ENCODE data around the gene IQCH.

Gene IQCH

DNA sequence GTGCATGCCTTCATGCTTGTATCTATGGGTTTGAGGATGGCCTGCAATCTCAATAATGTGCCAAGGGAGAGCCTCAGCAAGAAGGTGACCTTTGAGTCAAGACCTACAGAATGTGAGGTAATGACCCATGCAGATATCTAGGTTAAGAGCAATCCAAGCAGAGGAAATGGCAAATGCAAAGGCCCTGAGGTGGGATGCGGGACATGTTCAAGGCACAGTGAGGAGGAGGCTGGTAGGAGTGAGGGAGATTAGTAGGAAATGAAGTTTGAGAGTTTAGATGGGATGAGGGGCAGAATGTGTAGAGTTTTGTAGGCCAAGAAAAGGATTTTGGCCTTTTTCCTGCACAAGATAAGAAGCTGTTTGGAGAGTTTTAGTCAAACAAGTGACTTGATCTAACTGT is 283.2 kb downstream of the IQCH start:
- TF ChIP-seq SUZ12 (IDR thresholded peaks at IDR 0.05; ENCODE audit: extremely low read depth, insufficient read depth, insufficient read length) = no peak
- TF ChIP-seq ZNF274 (IDR thresholded peaks at IDR 0.05; ENCODE audit: low read depth, low read length) = no peak
- Histone ChIP-seq H3K4me3 (ENCODE audit: insufficient read length, low read depth) (no peak overlapping the region), H3K9me3 (ENCODE audit: insufficient read depth, low read length) (no peaks in the 10 kb centered on the region), H3K27me3 (ENCODE audit: insufficient read depth, insufficient read length) (no peaks in the 10 kb centered on the region), H3K4me1 (ENCODE audit: insufficient read depth, insufficient read length) (no peaks in the 10 kb centered on the region), H3K36me3 (ENCODE audit: insufficient read depth, insufficient read length, low read length) (no peaks in the 10 kb centered on the region), H3K9ac (ENCODE audit: insufficient read length, low read depth) (no peak overlapping the region)
- DNase-seq (ENCODE audit: low read depth, low spot score) = no peak

DNA sequence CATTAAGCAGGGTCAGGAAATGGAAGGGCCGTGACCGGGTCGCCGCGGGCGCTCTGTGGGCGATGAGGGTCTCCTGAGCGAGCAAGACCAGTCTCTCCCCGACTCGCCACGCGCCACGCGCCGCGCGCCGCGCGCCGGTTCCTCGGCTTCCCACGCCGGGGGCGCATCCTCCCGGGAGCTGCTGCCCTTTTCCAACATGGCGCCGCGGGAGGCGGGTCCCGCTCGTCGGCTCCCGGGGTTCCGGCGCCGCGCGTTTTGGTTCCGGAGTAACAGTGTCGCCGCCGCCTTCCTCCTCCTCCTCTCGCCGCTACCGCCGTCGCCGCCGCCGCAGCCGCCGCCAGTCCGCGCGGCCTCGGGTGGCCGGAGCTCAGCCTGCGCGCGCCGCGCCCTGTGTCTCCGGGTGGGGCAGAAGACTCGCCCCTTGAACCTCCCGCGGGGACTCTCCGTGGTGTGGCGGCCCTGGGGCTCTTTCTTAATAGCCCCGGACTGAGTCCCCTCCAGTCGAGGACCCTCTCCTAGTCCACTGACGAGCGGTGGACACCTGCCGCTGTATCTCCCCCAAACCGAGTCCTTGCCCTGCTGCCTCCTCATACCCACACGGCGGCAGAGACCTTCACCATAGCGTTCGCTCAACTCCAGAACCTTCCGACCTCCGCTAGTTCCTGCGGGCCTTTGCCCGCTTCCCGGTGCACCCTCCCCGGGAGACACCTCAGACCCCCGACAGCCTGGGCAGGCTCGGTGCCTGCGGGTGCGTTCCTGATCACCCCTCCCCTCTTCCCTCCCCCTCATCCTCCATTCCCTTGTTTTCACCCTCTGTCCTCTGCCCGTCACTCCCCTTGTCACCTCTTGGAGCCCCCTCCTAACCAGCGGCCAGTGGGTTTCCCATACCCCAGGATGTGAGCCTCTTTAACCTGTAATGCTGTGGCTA is 288.1 kb downstream of the IQCH start, which contains the start of gene MAP2K5:
TSS of gene MAP2K5 (plus strand) at position 284 of the 928 bp plus-strand sequence. CDS start at position 917, 633 bp downstream.
- no peak for DNase-seq (ENCODE audit: low read depth, low spot score)
- Histone ChIP-seq H3K9me3 (ENCODE audit: insufficient read depth, low read length) (no peaks in the 10 kb centered on the region), H3K4me3 (ENCODE audit: insufficient read length, low read depth) (peak within 1 kb of the TSS; percentile 72), H3K9ac (ENCODE audit: insufficient read length, low read depth) (peak within 1 kb of the TSS; percentile 92), H3K4me1 (ENCODE audit: insufficient read depth, insufficient read length) (peaks cover 4% of the 10 kb centered on the region), H3K27me3 (ENCODE audit: insufficient read depth, insufficient read length) (no peaks in the 10 kb centered on the region), H3K36me3 (ENCODE audit: insufficient read depth, insufficient read length, low read length) (peaks cover 9% of the 10 kb centered on the region)
- TF ChIP-seq YY1 (IDR thresholded peaks at IDR 0.05; ENCODE audit: insufficient read depth, insufficient read length) (peak; percentile 91), ZNF274 (IDR thresholded peaks at IDR 0.05; ENCODE audit: low read depth, low read length) (no peak)

DNA sequence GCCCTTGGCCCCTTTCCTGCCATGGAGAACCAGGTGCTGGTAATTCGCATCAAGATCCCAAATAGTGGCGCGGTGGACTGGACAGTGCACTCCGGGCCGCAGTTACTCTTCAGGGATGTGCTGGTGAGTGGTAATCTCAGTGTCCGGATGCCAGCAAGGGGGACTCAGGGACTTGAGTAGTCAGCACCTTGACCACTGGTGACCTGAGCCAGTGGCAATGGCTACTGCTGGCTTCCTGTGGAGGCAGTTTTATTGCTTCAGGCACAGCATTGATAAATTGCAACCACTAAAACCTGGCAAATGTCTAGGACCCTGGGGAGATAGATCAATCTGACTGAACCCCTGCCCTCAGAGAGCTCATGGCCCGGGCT is 288.7 kb downstream of the IQCH start:
- no peaks in the 10 kb centered on the region for H3K9me3 ChIP-seq (ENCODE audit: insufficient read depth, low read length)
- no peak for DNase-seq (ENCODE audit: low read depth, low spot score)
- H3K4me3 ChIP-seq (ENCODE audit: insufficient read length, low read depth) = peak overlapping the region; percentile 72
- no peaks in the 10 kb centered on the region for H3K27me3 ChIP-seq (ENCODE audit: insufficient read depth, insufficient read length)
- TF ChIP-seq YY1 (IDR thresholded peaks at IDR 0.05; ENCODE audit: insufficient read depth, insufficient read length) (no peak), ZNF274 (IDR thresholded peaks at IDR 0.05; ENCODE audit: low read depth, low read length) (no peak), SUZ12 (IDR thresholded peaks at IDR 0.05; ENCODE audit: extremely low read depth, insufficient read depth, insufficient read length) (no peak)
- H3K9ac ChIP-seq (ENCODE audit: insufficient read length, low read depth) = peak overlapping the region; percentile 92
- peaks cover 9% of the 10 kb centered on the region for H3K36me3 ChIP-seq (ENCODE audit: insufficient read depth, insufficient read length, low read length)
- peaks cover 4% of the 10 kb centered on the region for H3K4me1 ChIP-seq (ENCODE audit: insufficient read depth, insufficient read length)

DNA sequence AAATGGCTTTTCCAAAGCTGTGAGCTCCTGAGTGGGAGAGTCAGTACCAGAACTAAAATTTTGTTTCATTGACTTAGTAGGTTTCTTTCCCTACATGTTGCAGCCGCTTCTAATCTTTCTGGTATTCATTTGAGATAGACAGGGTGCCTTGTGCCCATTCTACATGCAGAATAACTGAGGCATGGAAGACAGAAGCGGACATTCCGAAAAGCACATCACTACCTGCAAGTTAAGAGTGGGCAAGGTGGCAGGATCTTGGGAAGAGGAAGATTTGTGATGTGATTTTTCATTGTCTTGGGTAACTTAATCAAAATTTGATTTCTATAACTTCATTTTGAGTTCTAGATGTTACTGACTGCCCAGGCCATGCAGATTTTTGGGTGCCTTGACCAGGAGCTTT is 289.9 kb downstream of the IQCH start:
- no peak overlapping the region for H3K9ac ChIP-seq (ENCODE audit: insufficient read length, low read depth)
- TF ChIP-seq YY1 (IDR thresholded peaks at IDR 0.05; ENCODE audit: insufficient read depth, insufficient read length) = no peak
- TF ChIP-seq ZNF274 (IDR thresholded peaks at IDR 0.05; ENCODE audit: low read depth, low read length) = no peak
- no peak for TF ChIP-seq SUZ12 (IDR thresholded peaks at IDR 0.05; ENCODE audit: extremely low read depth, insufficient read depth, insufficient read length)
- H3K4me3 ChIP-seq (ENCODE audit: insufficient read length, low read depth) = no peak overlapping the region
- no peak for DNase-seq (ENCODE audit: low read depth, low spot score)
- no peaks in the 10 kb centered on the region for H3K27me3 ChIP-seq (ENCODE audit: insufficient read depth, insufficient read length)
- no peaks in the 10 kb centered on the region for H3K9me3 ChIP-seq (ENCODE audit: insufficient read depth, low read length)
- H3K36me3 ChIP-seq (ENCODE audit: insufficient read depth, insufficient read length, low read length) = peaks cover 9% of the 10 kb centered on the region
- peaks cover 4% of the 10 kb centered on the region for H3K4me1 ChIP-seq (ENCODE audit: insufficient read depth, insufficient read length)

DNA sequence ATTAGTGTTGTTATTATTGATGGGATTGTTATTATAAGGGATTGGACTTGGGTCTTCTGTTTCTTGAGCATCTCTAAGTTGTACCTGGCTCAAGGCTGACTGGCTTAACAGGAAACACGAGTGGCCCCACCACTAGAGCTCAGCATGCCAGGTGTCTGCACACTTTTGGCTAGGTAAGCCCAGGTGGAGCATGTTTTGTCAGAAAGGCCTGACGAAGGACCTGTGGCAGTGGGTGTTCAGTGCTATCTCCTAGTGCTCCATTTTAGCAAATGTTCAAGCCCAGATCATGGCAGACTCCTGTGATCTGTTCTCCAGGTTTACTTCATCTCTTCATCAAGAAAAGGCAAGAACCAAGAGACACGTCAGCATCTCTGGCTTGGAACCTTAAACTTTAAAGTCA is 291.3 kb downstream of the IQCH start:
- TF ChIP-seq SUZ12 (IDR thresholded peaks at IDR 0.05; ENCODE audit: extremely low read depth, insufficient read depth, insufficient read length) (no peak), ZNF274 (IDR thresholded peaks at IDR 0.05; ENCODE audit: low read depth, low read length) (no peak), YY1 (IDR thresholded peaks at IDR 0.05; ENCODE audit: insufficient read depth, insufficient read length) (no peak)
- DNase-seq (ENCODE audit: low read depth, low spot score) = no peak
- peaks cover 9% of the 10 kb centered on the region for H3K36me3 ChIP-seq (ENCODE audit: insufficient read depth, insufficient read length, low read length)
- no peaks in the 10 kb centered on the region for H3K9me3 ChIP-seq (ENCODE audit: insufficient read depth, low read length)
- H3K4me1 ChIP-seq (ENCODE audit: insufficient read depth, insufficient read length) = peaks cover 4% of the 10 kb centered on the region
- H3K9ac ChIP-seq (ENCODE audit: insufficient read length, low read depth) = no peak overlapping the region
- no peaks in the 10 kb centered on the region for H3K27me3 ChIP-seq (ENCODE audit: insufficient read depth, insufficient read length)
- H3K4me3 ChIP-seq (ENCODE audit: insufficient read length, low read depth) = no peak overlapping the region

DNA sequence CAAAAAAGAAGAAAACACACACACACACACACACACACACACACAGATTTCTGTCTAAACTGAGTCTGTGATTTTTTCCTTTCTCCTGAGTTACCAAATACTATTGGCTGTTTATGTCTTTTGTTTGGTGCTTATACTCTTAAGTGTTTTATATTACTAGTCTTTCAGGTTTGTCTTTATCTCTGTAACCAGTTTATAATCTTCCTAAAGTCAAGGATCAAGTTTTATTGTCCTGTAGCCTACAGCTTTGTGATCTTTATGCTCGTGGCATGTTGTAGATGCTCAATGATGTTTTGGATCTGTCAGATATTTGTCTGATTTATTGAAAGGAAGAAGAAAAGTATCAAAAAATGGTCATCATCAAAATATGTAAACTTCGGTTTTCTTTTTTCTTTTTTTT is 292.5 kb downstream of the IQCH start:
- peaks cover 4% of the 10 kb centered on the region for H3K4me1 ChIP-seq (ENCODE audit: insufficient read depth, insufficient read length)
- H3K27me3 ChIP-seq (ENCODE audit: insufficient read depth, insufficient read length) = no peaks in the 10 kb centered on the region
- TF ChIP-seq SUZ12 (IDR thresholded peaks at IDR 0.05; ENCODE audit: extremely low read depth, insufficient read depth, insufficient read length) = no peak
- no peak for TF ChIP-seq YY1 (IDR thresholded peaks at IDR 0.05; ENCODE audit: insufficient read depth, insufficient read length)
- no peak for TF ChIP-seq ZNF274 (IDR thresholded peaks at IDR 0.05; ENCODE audit: low read depth, low read length)
- no peaks in the 10 kb centered on the region for H3K9me3 ChIP-seq (ENCODE audit: insufficient read depth, low read length)
- no peak for DNase-seq (ENCODE audit: low read depth, low spot score)
- no peak overlapping the region for H3K9ac ChIP-seq (ENCODE audit: insufficient read length, low read depth)
- H3K4me3 ChIP-seq (ENCODE audit: insufficient read length, low read depth) = no peak overlapping the region
- peaks cover 17% of the 10 kb centered on the region for H3K36me3 ChIP-seq (ENCODE audit: insufficient read depth, insufficient read length, low read length)

DNA sequence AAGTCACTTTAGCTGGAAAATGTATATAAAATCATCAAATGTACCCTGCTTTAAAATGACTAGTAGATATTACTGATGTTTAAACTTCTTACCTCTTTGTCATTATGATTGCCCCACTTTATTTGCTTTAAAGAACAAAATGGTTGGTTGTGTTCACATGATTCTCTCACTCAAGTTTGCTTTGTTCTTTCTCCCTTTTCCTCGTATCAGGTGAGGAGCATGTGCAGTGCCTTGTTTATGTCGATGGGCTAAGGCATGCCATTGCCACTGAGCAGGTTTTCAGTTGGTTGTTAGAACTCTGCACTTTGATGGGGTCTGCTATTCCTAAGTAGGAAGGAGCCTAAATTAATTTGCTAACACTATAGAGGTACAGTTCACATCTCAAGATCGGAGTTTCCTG is 293.2 kb downstream of the IQCH start:
- no peak overlapping the region for H3K9ac ChIP-seq (ENCODE audit: insufficient read length, low read depth)
- no peak for TF ChIP-seq SUZ12 (IDR thresholded peaks at IDR 0.05; ENCODE audit: extremely low read depth, insufficient read depth, insufficient read length)
- no peak for TF ChIP-seq ZNF274 (IDR thresholded peaks at IDR 0.05; ENCODE audit: low read depth, low read length)
- no peak for TF ChIP-seq YY1 (IDR thresholded peaks at IDR 0.05; ENCODE audit: insufficient read depth, insufficient read length)

More for the DNA sequence above, 293.2 kb downstream of the IQCH start:
- no peak for DNase-seq (ENCODE audit: low read depth, low spot score)
- Histone ChIP-seq H3K4me1 (ENCODE audit: insufficient read depth, insufficient read length) (peaks cover 4% of the 10 kb centered on the region), H3K27me3 (ENCODE audit: insufficient read depth, insufficient read length) (no peaks in the 10 kb centered on the region), H3K36me3 (ENCODE audit: insufficient read depth, insufficient read length, low read length) (peaks cover 17% of the 10 kb centered on the region), H3K4me3 (ENCODE audit: insufficient read length, low read depth) (no peak overlapping the region), H3K9me3 (ENCODE audit: insufficient read depth, low read length) (no peaks in the 10 kb centered on the region)

Measured in NT2/D1 (cell line).